SK-N-SH treated with all-trans-retinoic acid at 6 μM for 48 hours (cell line): Measurements from ENCODE around the gene OR2T33.

Experiments
- ARNTL ChIP-seq: fragments of 450-650 bp; formaldehyde crosslinking; IDR thresholded peaks from 2 replicates; pipeline ENCODE4 v1.5.0; 2020; ENCODE audit warnings: low read depth, mild to moderate bottlenecking, moderate library complexity, borderline replicate concordance
- CREB5 ChIP-seq: fragments of 250-450 bp; sonication (Bioruptor Pico); IDR thresholded peaks from 2 replicates; pipeline ENCODE4 v1.5.1; 2020; ENCODE audit warnings: low read depth, mild to moderate bottlenecking, moderate library complexity
- CSDC2 ChIP-seq: fragments of 250-450 bp; sonication (Bioruptor Pico); IDR thresholded peaks from 2 replicates; pipeline ENCODE4 v1.5.0; 2020; ENCODE audit warnings: mild to moderate bottlenecking, moderate library complexity
- GLIS3 ChIP-seq: fragments of 250-450 bp; sonication (Bioruptor Pico); IDR thresholded peaks from 2 replicates; pipeline ENCODE4 v1.5.0; 2020; ENCODE audit warnings: mild to moderate bottlenecking, moderate library complexity
- ISL1 ChIP-seq: fragments of 250-450 bp; sonication (Bioruptor Pico); IDR thresholded peaks from 2 replicates; pipeline ENCODE4 v2.1.2; 2022; ENCODE audit warnings: mild to moderate bottlenecking, moderate library complexity
- OSR1 ChIP-seq: fragments of 250-450 bp; sonication (Bioruptor Pico); IDR thresholded peaks from 2 replicates; pipeline ENCODE4 v1.8.0; 2022; ENCODE audit warnings: moderate library complexity, mild to moderate bottlenecking, inconsistent platforms
- PATZ1 ChIP-seq: fragments of 250-450 bp; sonication (Bioruptor Pico); IDR thresholded peaks from 2 replicates; pipeline ENCODE4 v1.8.0; 2020; ENCODE audit warnings: mild to moderate bottlenecking, moderate library complexity, borderline replicate concordance
- RARB ChIP-seq: fragments of 250-450 bp; sonication (Bioruptor Pico); IDR thresholded peaks from 2 replicates; pipeline ENCODE4 v1.8.0; 2021; ENCODE audit warnings: mild to moderate bottlenecking, moderate library complexity
- ZC3H10 ChIP-seq: fragments of 250-450 bp; sonication (Bioruptor Pico); IDR thresholded peaks from 2 replicates; pipeline ENCODE4 v1.5.1; 2021; ENCODE audit warnings: mild to moderate bottlenecking, moderate library complexity
- ZFP30 ChIP-seq: fragments of 450-650 bp; formaldehyde crosslinking; IDR thresholded peaks from 2 replicates; pipeline ENCODE4 v1.5.0; 2022; ENCODE audit warnings: mild to moderate bottlenecking, moderate library complexity
- ZNF565 ChIP-seq: fragments of 450-650 bp; formaldehyde crosslinking; conservative IDR thresholded peaks from 2 replicates; pipeline ENCODE4 v1.5.0; 2020; ENCODE audit warnings: low read depth, mild to moderate bottlenecking, moderate library complexity
- ZNF70 ChIP-seq: fragments of 450-650 bp; formaldehyde crosslinking; IDR thresholded peaks from 2 replicates; pipeline ENCODE4 v1.5.0; 2020; ENCODE audit warnings: mild to moderate bottlenecking, moderate library complexity
- ZNF8 ChIP-seq: fragments of 450-650 bp; formaldehyde crosslinking; IDR thresholded peaks from 2 replicates; pipeline ENCODE4 v1.5.0; 2020; ENCODE audit warnings: mild to moderate bottlenecking, moderate library complexity
- TF ChIP-seq, protein P1 (sequence below): fragments of 250-450 bp; sonication (Bioruptor Pico); IDR thresholded peaks from 2 replicates; pipeline ENCODE4 v1.5.1; 2021; ENCODE audit warnings: mild to moderate bottlenecking, moderate library complexity

DNA sequence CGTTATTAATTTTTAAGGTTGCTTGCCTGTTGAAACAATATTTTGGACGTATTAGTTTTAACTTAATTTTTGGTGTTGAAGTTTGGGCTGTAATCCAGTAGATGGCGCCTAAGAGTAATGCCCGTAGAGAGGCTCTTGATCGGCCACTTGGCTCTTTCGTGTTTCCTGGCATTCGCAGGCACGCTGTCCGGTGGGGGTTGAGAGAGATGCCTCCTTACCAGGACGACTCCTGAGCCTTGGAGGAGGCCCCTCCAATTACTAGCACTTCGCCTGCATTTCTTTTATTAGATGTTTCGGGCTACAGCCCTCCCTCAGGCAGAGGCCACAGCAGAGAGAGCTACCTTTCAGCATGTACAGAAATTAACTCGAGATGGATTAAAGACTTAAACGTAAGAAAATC, 34.6 kb downstream of the OR2T33 start:
- TF ChIP-seq ZNF565 (CRISPR knock-in tag) (no peak), ZNF8 (CRISPR knock-in tag) (no peak), ISL1 (CRISPR knock-in tag) (no peak), ZFP30 (no peak), PATZ1 (CRISPR knock-in tag) (no peak), CREB5 (CRISPR knock-in tag) (no peak), RARB (no peak), ZNF70 (CRISPR knock-in tag) (no peak), GLIS3 (CRISPR knock-in tag) (no peak), ZC3H10 (CRISPR knock-in tag) (no peak), ARNTL (CRISPR knock-in tag) (no peak), CSDC2 (no peak), OSR1 (no peak)
- TF ChIP-seq, protein P1, sequence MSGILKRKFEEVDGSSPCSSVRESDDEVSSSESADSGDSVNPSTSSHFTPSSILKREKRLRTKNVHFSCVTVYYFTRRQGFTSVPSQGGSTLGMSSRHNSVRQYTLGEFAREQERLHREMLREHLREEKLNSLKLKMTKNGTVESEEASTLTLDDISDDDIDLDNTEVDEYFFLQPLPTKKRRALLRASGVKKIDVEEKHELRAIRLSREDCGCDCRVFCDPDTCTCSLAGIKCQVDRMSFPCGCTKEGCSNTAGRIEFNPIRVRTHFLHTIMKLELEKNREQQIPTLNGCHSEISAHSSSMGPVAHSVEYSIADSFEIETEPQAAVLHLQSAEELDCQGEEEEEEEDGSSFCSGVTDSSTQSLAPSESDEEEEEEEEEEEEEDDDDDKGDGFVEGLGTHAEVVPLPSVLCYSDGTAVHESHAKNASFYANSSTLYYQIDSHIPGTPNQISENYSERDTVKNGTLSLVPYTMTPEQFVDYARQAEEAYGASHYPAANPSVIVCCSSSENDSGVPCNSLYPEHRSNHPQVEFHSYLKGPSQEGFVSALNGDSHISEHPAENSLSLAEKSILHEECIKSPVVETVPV (CRISPR knock-in tag), result no peak
